IMR-90 (cell line): ENCODE measurements around the gene S100A3. TPM values are rescaled to one million over a fixed set of nuclear protein-coding genes. Genes with fewer than 3 reads are reported as not detected.
A peak's percentile ranks its signal among the peaks of the same experiment; 100 is the strongest.

Experiments
- ATAC-seq: fragments of 200-7000 bp; cut with Tn5 transposase; 2 replicates; pipeline ENCODE4 v1.9.1; 2020; ENCODE audit warnings: low read depth, mild to moderate bottlenecking, moderate library complexity
- BruUV-seq: library from RNA; stranded (reverse); fragments of 400-500 nt; replicated peaks from 2 replicates; lab custom pipeline; 2021; lab: Mats Ljungman, UMichigan
- CTCF ChIA-PET: fragments of 300-600 bp; formaldehyde crosslinking; extraction: SDS; loops from one replicate; lab custom pipeline; 2021; ENCODE audit warnings: antibody characterized with exemption; lab: Yijun Ruan, JAX
- POLR2A ChIA-PET: fragments of 300-600 bp; sonication (Branson Sonifier 250); formaldehyde crosslinking; loops from one replicate; lab custom pipeline; 2022; ENCODE audit warnings: antibody characterized with exemption; ENCODE audit not compliant: unreplicated experiment; lab: Charles Lee
- DNase-seq: peaks from one replicate; pipeline ENCODE4 v3.0.0; 2013
- H2AFZ ChIP-seq: replicated peaks from 2 replicates; pipeline ENCODE3; 2013; ENCODE audit warnings: low read length, mild to moderate bottlenecking; ENCODE audit not compliant: poor library complexity
- H2AK5ac ChIP-seq: 2 replicates; pipeline ENCODE4 v1.6.1; 2013; ENCODE audit warnings: low read depth, low read length, inconsistent platforms
- H2AK9ac ChIP-seq: replicated peaks from 2 replicates; pipeline ENCODE3; 2013; ENCODE audit warnings: mild to moderate bottlenecking, low read depth, low read length, moderate library complexity; ENCODE audit not compliant: poor library complexity
- H2BK120ac ChIP-seq: 2 replicates; pipeline ENCODE4 v1.6.1; 2013; ENCODE audit warnings: low read depth, low read length, inconsistent platforms
- H2BK15ac ChIP-seq: 3 replicates; pipeline ENCODE4 v1.6.1; 2013; ENCODE audit warnings: low read depth, low read length, inconsistent platforms
- H2BK20ac ChIP-seq: 2 replicates; pipeline ENCODE4 v1.6.1; 2013; ENCODE audit warnings: low read depth, mild to moderate bottlenecking, inconsistent platforms, low read length, moderate library complexity
- H2BK5ac ChIP-seq: 2 replicates; pipeline ENCODE4 v1.6.1; 2013; ENCODE audit warnings: mild to moderate bottlenecking, low read depth, low read length, inconsistent platforms; ENCODE audit not compliant: poor library complexity, severe bottlenecking
- H3K14ac ChIP-seq: replicated peaks from 2 replicates; pipeline ENCODE4 v1.6.1; 2013; ENCODE audit warnings: low read depth, low read length, inconsistent platforms
- H3K18ac ChIP-seq: 2 replicates; pipeline ENCODE4 v1.6.1; 2013; ENCODE audit warnings: low read depth, low read length, control low read depth
- H3K23ac ChIP-seq: 2 replicates; pipeline ENCODE4 v1.6.1; 2013; ENCODE audit warnings: low read depth, low read length, inconsistent platforms
- H3K27ac ChIP-seq: 2 replicates; pipeline ENCODE4 v1.5.1; 2013; ENCODE audit warnings: mild to moderate bottlenecking, control low read depth, low read length; ENCODE audit not compliant: insufficient read depth
- H3K27me3 ChIP-seq: 2 replicates; pipeline ENCODE4 v1.6.1; 2013; ENCODE audit warnings: low read length; ENCODE audit not compliant: control insufficient read depth, insufficient read depth
- H3K36me3 ChIP-seq: 2 replicates; pipeline ENCODE4 v1.6.1; 2013; ENCODE audit warnings: low read length, mixed read lengths; ENCODE audit not compliant: control insufficient read depth, insufficient read depth
- H3K4ac ChIP-seq: 2 replicates; pipeline ENCODE4 v1.6.1; 2013; ENCODE audit warnings: low read depth, low read length, inconsistent platforms
- H3K4me1 ChIP-seq: 2 replicates; pipeline ENCODE4 v1.6.1; 2013; ENCODE audit warnings: low read length, mixed read lengths; ENCODE audit not compliant: control insufficient read depth, insufficient read depth
- H3K4me2 ChIP-seq: 2 replicates; pipeline ENCODE4 v1.6.1; 2013; ENCODE audit warnings: low read depth, mild to moderate bottlenecking, control low read depth, low read length, moderate library complexity
- H3K4me3 ChIP-seq: 2 replicates; pipeline ENCODE4 v1.5.1; 2013; ENCODE audit warnings: low read depth, mild to moderate bottlenecking, control low read depth, low read length, moderate library complexity; ENCODE audit not compliant: insufficient read depth
- H3K56ac ChIP-seq: 2 replicates; pipeline ENCODE4 v1.6.1; 2013; ENCODE audit warnings: low read length, inconsistent platforms; ENCODE audit not compliant: insufficient read depth; ENCODE audit errors: extremely low read depth
- H3K79me1 ChIP-seq, 2 experiments: 2 replicates each; pipeline ENCODE4 v1.6.1; 2013; ENCODE audit warnings: low read length in 2 of 2, inconsistent platforms in 1 of 2, low read depth in 1 of 2
- H3K9ac ChIP-seq: 2 replicates; pipeline ENCODE4 v1.6.1; 2013; ENCODE audit warnings: low read depth, low read length, control low read depth
- H3K9me1 ChIP-seq: 2 replicates; pipeline ENCODE4 v1.6.1; 2013; ENCODE audit warnings: low read length, inconsistent platforms; ENCODE audit not compliant: insufficient read depth
- H3K9me3 ChIP-seq: 2 replicates; pipeline ENCODE4 v1.6.1; 2013; ENCODE audit warnings: low read length; ENCODE audit not compliant: control insufficient read depth, insufficient read depth
- H4K20me1 ChIP-seq: 2 replicates; pipeline ENCODE4 v1.6.1; 2013; ENCODE audit warnings: low read length, inconsistent platforms; ENCODE audit not compliant: insufficient read depth
- H4K5ac ChIP-seq: 2 replicates; pipeline ENCODE4 v1.6.1; 2013; ENCODE audit warnings: mild to moderate bottlenecking, low read depth, low read length, control low read depth
- H4K8ac ChIP-seq, 2 experiments: 2 replicates each; pipeline ENCODE4 v1.6.1; 2013; ENCODE audit warnings: low read depth in 2 of 2, low read length in 2 of 2, control low read depth in 1 of 2, inconsistent platforms in 1 of 2
- H4K91ac ChIP-seq: 2 replicates; pipeline ENCODE4 v1.6.1; 2013; ENCODE audit warnings: low read depth, low read length, inconsistent platforms; ENCODE audit not compliant: insufficient read depth
- BHLHE40 ChIP-seq: fragments of 150-350 bp; IDR thresholded peaks from 2 replicates; pipeline ENCODE4 v1.6.1; 2016; ENCODE audit warnings: mild to moderate bottlenecking, low read depth, low read length
- CEBPB ChIP-seq: IDR thresholded peaks from 2 replicates; pipeline ENCODE4 v1.6.1; 2012; ENCODE audit warnings: low read depth, low read length, improper control_type of control experiment
- CHD1 ChIP-seq: IDR thresholded peaks from 2 replicates; pipeline ENCODE4 v1.6.1; 2012; ENCODE audit warnings: low read depth, low read length, improper control_type of control experiment
- FOS ChIP-seq: fragments of 150-350 bp; IDR thresholded peaks from 2 replicates; pipeline ENCODE4 v1.6.1; 2016; ENCODE audit warnings: low read depth, low read length
- MAFK ChIP-seq: IDR thresholded peaks from 2 replicates; pipeline ENCODE4 v1.6.1; 2012; ENCODE audit warnings: low read depth, low read length, improper control_type of control experiment
- MAZ ChIP-seq: IDR thresholded peaks from 2 replicates; pipeline ENCODE4 v1.6.1; 2012; ENCODE audit warnings: low read depth, mild to moderate bottlenecking, low read length, improper control_type of control experiment, moderate library complexity, borderline replicate concordance
- MXI1 ChIP-seq: IDR thresholded peaks from 2 replicates; pipeline ENCODE4 v1.6.1; 2012; ENCODE audit warnings: low read depth, mild to moderate bottlenecking, low read length, moderate library complexity, borderline replicate concordance
- NFE2L2 ChIP-seq: fragments of 150-350 bp; IDR thresholded peaks from 2 replicates; pipeline ENCODE4 v1.6.1; 2016; ENCODE audit warnings: low read depth, mild to moderate bottlenecking, low read length
- POLR2A ChIP-seq: IDR thresholded peaks from 2 replicates; pipeline ENCODE4 v1.6.1; 2012; ENCODE audit warnings: mild to moderate bottlenecking, low read depth, low read length
- RAD21 ChIP-seq: IDR thresholded peaks from 2 replicates; pipeline ENCODE4 v1.6.1; 2012; ENCODE audit warnings: low read length, improper control_type of control experiment
- RCOR1 ChIP-seq: IDR thresholded peaks from 2 replicates; pipeline ENCODE4 v1.6.1; 2012; ENCODE audit warnings: mild to moderate bottlenecking, low read length, improper control_type of control experiment; ENCODE audit not compliant: insufficient replicate concordance
- RFX5 ChIP-seq: IDR thresholded peaks from 2 replicates; pipeline ENCODE4 v1.8.0; 2012; ENCODE audit warnings: low read depth, mild to moderate bottlenecking, low read length, moderate library complexity
- SMC3 ChIP-seq: fragments of 150-350 bp; IDR thresholded peaks from 2 replicates; pipeline ENCODE4 v1.6.1; 2016; ENCODE audit warnings: low read depth, mild to moderate bottlenecking, antibody characterized with exemption, low read length, moderate library complexity
- USF2 ChIP-seq: fragments of 150-350 bp; IDR thresholded peaks from 2 replicates; pipeline ENCODE4 v1.6.1; 2017; ENCODE audit warnings: mild to moderate bottlenecking, antibody characterized with exemption, low read length, low read depth
- WGBS, 2 experiments: methylation state at CpG; one replicate each; pipeline versions ENCODE4 v1.1.5 to v1.1.7; 2013; ENCODE audit warnings: missing lambda C conversion rate in 2 of 2; ENCODE audit not compliant: insufficient read length in 1 of 2; ENCODE audit errors: extremely low coverage in 2 of 2; 5-methylcytosine and 5-hydroxymethylcytosine counted together
- dilution Hi-C: fragments of 300-500 bp; cut with HindIII; formaldehyde crosslinking; loops from one replicate; pipeline ENCODE4 v1.14.3; 2018; ENCODE audit warnings: low sequenced_read_pairs; ENCODE audit not compliant: unreplicated experiment
- in situ Hi-C: fragments of 300-500 bp; cut with MboI; formaldehyde crosslinking; loops from 3 replicates; pipeline ENCODE4 v1.14.3; 2019; ENCODE audit warnings: low sequenced_read_pairs, inconsistent platforms, mixed read lengths
- intact Hi-C: fragments of 100-400 bp; cut with micrococcal nuclease; formaldehyde crosslinking; loops from 2 replicates; pipeline ENCODE4 v1.10.0; 2022
- polyA plus RNA-seq, 3 experiments: library from polyadenylated mRNA; depleted of rRNA; stranded (reverse); fragments of >200 nt; gene quantifications; 2 replicates each; pipeline ENCODE4 v1.2.3, GENCODE V29; 2012; ENCODE audit warnings: low replicate concordance in 1 of 3
- total RNA-seq: library from RNA; depleted of rRNA; stranded (reverse); fragments of >200 nt; gene quantifications from 2 replicates; pipeline ENCODE4 v1.2.3, GENCODE V29; 2012
- TF ChIP-seq, protein P1 (sequence below): fragments of 150-350 bp; IDR thresholded peaks from 2 replicates; pipeline ENCODE4 v1.6.1; 2016; ENCODE audit warnings: low read depth, mild to moderate bottlenecking, low read length, moderate library complexity, borderline replicate concordance
- TF ChIP-seq, protein P2 (sequence below): conservative IDR thresholded peaks from 2 replicates; pipeline ENCODE4 v1.5.1; 2012; ENCODE audit warnings: mild to moderate bottlenecking, low read depth, low read length, improper control_type of control experiment

Gene S100A3
- total and polyA plus RNA-seq, 2 of the 4 experiments (the other 2 are of a cell fraction) = 2.9 to 4.5 TPM

DNA sequence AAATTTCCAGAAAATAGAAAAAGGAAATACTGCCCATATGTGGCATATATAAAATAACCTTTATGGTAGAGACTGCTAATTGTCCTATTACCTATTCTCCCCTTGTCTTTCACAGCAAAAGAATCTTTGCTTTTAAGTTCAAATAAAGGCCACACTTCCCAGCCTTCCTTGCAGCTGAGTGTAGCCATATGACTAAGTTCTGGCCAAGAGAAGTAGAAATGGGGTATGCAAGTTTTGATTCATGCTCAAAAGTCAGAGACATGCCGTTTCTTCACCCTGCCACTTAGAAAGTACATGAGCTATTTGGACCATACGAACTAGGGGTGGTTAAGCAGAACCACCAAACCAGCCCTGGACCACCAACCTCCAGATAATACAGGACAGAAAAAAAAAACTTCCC is 34.9 kb upstream of the S100A3 start:
- H2AK9ac ChIP-seq = no peak overlapping the region
- H2BK15ac ChIP-seq = no peak overlapping the region
- no peak overlapping the region for H3K23ac ChIP-seq
- H4K8ac ChIP-seq = no peak overlapping the region
- no peak overlapping the region for H2AFZ ChIP-seq
- no peaks in the 10 kb centered on the region for H3K27me3 ChIP-seq
- no peak overlapping the region for H3K4me3 ChIP-seq
- no peak overlapping the region for H2BK5ac ChIP-seq
- H3K56ac ChIP-seq = no peak overlapping the region
- no peak overlapping the region for H3K18ac ChIP-seq
- no peak overlapping the region for H4K91ac ChIP-seq
- peaks cover 2% of the 10 kb centered on the region for H3K9me1 ChIP-seq
- H2BK20ac ChIP-seq = no peak overlapping the region
- no peaks in the 10 kb centered on the region for H4K20me1 ChIP-seq
- no peak overlapping the region for H3K4me2 ChIP-seq
- WGBS, 2 experiments = no CpG with 5 or more reads among the region's 2 CpGs
- no peaks in the 10 kb centered on the region for H3K36me3 ChIP-seq
- dilution Hi-C loops (no loop called here), in situ Hi-C loops (no loop called here), intact Hi-C loops (no loop called here)
- POLR2A ChIA-PET = no interaction called here
- H3K4me1 ChIP-seq = peaks cover 2% of the 10 kb centered on the region; the same call in 1 of the 2 replicates
- no peak overlapping the region for H3K27ac ChIP-seq
- ATAC-seq (no peak; the same call in 1 of the 2 replicates), DNase-seq (peak; percentile 38)
- no peak overlapping the region for H3K4ac ChIP-seq
- H4K5ac ChIP-seq = no peak overlapping the region
- CTCF ChIA-PET = interaction anchor here (0.7 kb wide), 1 partner anchor 312 kb away, joined by 3 read pairs; no protein-coding TSS in a partner anchor
- no peak overlapping the region for H2AK5ac ChIP-seq
- TF ChIP-seq USF2 (no peak), BHLHE40 (no peak), MAZ (no peak), RCOR1 (no peak), POLR2A (no peak), NFE2L2 (no peak), MAFK (no peak), CHD1 (no peak), RAD21 (no peak), FOS (no peak), SMC3 (no peak), MXI1 (no peak), RFX5 (no peak), CEBPB (no peak)
- TF ChIP-seq, protein P1, sequence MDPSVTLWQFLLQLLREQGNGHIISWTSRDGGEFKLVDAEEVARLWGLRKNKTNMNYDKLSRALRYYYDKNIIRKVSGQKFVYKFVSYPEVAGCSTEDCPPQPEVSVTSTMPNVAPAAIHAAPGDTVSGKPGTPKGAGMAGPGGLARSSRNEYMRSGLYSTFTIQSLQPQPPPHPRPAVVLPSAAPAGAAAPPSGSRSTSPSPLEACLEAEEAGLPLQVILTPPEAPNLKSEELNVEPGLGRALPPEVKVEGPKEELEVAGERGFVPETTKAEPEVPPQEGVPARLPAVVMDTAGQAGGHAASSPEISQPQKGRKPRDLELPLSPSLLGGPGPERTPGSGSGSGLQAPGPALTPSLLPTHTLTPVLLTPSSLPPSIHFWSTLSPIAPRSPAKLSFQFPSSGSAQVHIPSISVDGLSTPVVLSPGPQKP = no peak
- TF ChIP-seq, protein P2, sequence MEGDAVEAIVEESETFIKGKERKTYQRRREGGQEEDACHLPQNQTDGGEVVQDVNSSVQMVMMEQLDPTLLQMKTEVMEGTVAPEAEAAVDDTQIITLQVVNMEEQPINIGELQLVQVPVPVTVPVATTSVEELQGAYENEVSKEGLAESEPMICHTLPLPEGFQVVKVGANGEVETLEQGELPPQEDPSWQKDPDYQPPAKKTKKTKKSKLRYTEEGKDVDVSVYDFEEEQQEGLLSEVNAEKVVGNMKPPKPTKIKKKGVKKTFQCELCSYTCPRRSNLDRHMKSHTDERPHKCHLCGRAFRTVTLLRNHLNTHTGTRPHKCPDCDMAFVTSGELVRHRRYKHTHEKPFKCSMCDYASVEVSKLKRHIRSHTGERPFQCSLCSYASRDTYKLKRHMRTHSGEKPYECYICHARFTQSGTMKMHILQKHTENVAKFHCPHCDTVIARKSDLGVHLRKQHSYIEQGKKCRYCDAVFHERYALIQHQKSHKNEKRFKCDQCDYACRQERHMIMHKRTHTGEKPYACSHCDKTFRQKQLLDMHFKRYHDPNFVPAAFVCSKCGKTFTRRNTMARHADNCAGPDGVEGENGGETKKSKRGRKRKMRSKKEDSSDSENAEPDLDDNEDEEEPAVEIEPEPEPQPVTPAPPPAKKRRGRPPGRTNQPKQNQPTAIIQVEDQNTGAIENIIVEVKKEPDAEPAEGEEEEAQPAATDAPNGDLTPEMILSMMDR = no peak
- H3K79me1 ChIP-seq = no peaks in the 10 kb centered on the region
- no TSS peak for BruUV-seq
- no peak overlapping the region for H2BK120ac ChIP-seq
- H3K9ac ChIP-seq = no peak overlapping the region
- no peak overlapping the region for H3K14ac ChIP-seq
- no peaks in the 10 kb centered on the region for H3K9me3 ChIP-seq
